ENCODE measurements around the gene NUDT3.
"Not testable (repeated sequence)": the region's sequence is repeated elsewhere in the genome, so short reads cannot be mapped to it uniquely, and the experiment has no call there.

Gene NUDT3

DNA sequence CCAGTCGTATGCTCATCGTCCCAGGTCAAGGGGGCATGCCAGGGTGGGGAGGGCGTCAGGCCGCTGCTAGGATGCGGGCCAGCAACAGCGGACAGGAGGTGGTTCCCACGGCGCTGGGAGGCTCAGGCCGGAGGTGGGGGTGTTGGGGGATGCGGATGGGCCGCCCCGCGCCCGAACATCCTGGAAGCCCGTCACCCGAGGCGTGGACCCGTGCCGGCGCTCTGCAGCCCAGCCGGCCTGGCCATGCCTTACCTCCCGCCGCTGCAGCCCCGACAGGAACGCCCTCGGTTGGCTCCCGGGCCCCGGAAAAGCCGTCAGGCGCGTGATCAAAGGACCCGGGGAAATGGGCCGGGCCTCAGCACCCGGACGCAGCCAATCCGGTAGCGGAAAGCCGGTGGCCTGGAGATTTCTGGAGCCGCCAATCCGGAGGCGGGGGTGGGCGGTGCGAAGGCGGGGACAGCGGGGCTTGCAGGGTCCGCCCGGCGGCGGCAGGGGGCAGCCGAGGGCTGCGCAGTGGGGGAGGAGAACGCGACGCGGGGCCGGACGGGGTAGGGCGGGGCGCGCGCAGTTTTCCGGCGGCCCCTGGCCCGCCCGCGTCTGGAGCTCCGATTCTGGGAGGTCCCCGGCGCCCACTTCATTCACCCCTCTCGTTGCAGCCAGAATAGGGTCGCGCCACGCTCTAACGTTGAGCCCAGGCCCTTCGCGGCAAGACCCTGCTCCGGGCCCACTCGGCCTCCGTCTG is 143.6 kb downstream of the NUDT3 start, which contains the start of gene SMIM29:
SMIM29 (minus strand) TSS at position 280 of the 742 bp plus-strand sequence. CDS start 1,215 bp downstream, outside the sequence.
- peak; percentile 88 to 93 for DNase-seq

DNA sequence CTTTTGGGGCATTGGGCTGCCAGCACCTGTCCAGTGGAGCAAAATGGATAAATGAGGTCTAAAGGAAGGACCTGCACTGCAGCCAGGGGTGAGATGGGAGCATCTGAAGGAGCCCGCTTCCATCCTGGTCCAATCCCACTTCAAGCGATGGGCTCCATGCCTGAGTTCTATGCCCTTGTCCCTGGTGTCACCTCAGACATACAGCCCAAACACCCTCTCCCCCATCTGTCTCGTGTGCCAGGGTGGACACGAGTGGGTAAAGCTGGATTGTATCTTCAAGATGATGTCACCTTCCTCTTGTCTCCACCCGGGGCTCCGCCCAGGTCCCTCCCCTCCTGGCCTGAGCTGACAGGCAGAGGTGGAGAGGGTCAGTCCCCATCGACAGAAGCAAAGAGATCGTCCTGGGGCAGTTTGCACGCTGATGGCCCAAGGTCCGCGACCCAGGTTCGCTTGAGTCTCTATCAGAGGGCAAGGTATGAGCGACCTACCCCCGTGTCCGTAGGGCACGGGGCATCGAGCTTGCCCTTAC is 144.2 kb downstream of the NUDT3 start:
- DNase-seq, result no peak

DNA sequence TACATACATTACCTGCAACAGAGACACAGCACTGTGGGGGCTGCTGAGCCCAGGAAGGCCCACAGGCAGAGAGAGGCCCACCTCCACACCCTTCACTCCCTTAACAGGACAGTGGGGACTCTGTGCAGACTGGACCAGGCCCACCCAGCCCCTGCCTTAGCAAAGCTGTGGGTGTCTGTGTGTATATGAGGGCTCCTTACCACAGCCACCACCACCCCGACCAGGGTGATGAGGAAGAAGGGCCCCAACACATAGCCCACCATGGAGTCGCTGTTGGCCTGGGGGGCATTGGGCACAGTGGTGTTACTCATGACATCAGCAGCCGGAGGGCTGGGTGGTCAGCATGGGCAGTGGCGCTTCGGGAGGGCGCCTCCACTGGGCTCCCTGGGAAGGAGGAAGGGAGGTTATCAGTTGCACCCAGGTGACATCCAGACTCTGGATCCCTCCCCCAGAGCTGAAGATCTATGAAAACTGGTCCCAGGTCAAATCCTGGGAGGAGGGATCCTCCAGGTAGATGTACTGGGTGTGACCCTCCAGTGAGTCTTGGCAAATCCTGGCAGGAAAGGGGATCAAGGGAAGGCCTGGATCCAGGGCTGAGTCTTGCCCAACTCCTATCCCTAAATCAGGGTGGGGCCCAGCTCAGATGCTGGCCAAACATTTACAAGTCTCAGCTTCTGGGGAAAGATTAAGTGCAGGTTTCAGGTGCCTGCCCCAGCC is 144.8 kb downstream of the NUDT3 start:
- no peak for DNase-seq

DNA sequence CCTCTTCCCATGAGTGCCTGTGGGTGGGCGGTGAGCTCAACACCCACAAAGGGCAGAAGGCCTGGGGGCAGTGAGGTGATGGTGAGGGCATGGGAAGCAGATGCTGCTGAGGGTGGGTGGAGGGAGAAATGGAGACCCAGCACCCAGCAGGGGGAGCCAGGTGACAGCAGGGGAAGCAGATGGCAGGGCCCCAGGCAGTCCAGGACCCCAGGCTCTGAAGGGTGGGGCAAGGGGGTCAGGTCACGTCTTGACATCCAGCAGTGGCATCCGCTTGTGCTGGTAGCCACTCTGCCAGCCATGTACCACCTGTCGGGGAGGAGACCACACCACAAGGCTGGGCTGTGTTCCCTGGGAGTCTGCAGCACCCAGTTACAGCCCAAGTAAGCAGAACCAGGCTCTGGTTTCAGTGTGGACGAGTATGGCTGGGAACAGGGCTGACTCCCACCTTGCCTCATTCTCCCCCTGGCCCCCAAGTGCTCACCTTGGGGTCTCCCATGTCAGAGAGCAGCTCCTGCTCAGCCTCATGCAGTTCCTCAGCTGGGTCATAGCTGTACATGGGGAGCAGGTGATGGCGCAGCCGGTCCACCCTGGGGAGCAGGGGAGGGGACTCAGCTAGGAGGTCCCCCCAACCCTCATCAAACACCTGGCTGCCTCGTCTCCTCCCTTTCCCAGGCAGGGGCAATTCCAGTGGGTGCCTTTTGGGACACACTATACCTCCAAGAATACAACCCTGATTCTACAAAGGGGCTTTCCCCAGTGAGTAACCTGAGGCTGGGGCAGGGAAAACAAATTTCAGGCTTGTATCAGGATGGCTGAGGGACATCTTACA is 145.7 kb downstream of the NUDT3 start:
- no peak for DNase-seq

- DNase-seq, result no peak
These were observed 146.3 kb downstream of the NUDT3 start for GRCh38 chr6:34246249-34246562.

- not testable (repeated sequence) for DNase-seq
These were observed 146.7 kb downstream of the NUDT3 start for GRCh38 chr6:34245761-34246140.

GRCh38 chr6:34245032-34245760 is 147.3 kb downstream of the NUDT3 start:
- not testable (repeated sequence) for DNase-seq

DNA sequence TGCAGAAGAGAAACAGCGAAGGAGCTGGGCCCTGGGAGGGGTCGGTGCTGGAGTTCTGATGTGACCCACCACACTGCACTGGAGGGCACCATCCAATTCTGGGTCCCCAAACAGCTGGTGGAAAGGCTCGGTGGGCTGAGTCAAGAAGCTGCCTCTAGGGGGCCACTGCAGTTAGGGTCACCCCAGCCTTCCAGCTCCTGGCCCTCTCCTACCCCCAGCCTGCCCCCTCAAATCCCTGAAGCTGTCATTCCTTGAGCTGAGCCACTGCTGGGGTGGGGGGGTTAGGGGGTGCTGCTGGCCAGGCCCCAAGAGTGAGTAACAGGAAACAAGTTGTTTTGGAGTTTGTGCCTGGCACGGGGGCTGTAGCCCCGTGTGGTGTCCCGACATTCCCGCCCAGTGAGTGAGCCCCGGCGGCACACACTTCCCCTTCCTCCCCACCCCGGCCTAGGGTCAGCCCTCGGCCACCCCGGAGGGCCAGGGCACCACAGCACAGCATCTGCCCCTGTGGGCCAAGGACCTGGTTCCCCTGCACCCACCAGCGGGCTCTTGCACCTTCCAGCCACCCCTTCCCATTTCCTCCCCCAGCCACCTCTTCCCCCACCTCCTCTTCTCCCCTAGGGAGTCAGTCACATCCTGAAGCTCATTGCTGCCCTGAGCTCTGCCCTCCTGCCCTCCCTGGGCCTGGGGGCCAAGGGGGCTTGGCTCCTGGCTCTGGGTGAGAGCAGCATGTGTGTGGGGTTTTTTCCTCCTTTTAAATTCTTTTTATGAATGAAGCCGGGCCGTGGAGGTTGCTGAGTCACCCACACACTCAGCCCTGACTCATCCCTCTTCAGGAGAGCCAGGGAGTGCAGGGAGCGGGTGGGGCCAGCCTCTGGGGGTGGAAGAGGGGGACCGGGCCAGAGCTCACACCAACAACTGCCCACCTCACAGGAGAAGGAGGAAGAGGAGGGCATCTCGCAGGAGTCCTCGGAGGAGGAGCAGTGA is 148.3 kb downstream of the NUDT3 start:
- DNase-seq, result no peak

- DNase-seq, result no peak
These were observed 149.2 kb downstream of the NUDT3 start for GRCh38 chr6:34243131-34243771.

GRCh38 chr6:34242252-34243130 is 150.0 kb downstream of the NUDT3 start:
- no peak for DNase-seq

DNA sequence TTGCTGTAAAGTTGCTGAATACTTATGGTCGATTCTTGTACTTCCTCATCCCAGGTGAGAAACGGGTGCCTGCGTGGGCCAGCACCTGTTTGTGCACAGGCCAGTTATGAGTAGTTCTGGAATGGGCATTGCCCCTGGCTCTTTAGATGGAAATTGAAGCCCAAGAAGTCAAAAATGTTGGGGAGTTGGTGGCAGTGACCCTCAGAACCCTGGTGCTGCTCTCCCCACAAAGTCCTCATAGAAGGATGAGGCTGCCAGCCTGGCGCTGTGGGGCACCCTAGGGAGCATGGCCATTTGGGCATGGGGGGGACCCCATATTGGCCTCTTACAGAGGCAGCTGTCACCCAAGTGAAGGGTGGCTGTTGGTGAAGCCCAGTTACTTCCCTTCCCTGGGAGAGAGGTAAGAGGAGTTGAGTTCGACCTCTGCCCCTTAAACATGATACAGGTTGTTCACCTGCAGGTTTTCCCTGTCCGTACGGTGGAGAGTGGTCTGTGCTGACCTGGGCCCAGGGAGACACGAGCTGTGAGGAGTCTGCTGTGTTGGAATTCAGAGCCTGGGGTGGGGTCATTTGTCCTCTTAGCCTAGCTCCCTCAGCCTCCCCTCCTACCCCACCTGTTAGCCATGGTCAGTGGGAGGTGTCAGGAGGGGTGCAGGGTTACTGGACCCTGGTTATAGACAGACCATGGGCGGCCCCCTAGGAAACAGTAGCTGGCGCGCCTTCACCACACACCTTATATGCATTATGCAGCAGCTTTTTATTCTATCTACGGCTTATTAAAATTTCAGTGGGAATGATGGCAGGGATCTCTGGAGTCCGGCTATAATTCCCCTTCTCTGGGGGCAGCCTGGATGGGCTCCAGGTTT is 150.9 kb downstream of the NUDT3 start:
- no peak for DNase-seq

- no peak for DNase-seq
These were observed 151.9 kb downstream of the NUDT3 start for GRCh38 chr6:34240329-34241248.

DNA sequence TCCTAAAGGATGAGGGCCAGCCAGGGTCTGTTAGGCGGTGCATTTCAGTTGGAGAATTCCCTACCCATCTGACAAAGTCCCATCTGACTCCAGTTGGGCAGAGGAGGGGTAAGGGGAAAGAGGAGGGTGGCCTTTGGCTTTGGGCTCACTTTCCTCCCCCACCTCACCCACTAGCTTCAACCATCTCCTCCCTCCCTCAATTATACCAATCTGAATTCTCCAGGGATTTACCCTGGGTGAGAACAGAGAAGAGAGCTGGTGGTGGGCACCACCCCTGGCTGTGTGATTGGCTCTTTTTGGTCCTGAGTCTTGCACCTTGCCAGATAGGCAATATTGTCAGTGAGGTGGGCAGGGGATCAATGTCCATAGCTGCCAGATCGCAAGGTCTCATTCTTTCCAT is 152.6 kb downstream of the NUDT3 start:
- no peak for DNase-seq

DNA sequence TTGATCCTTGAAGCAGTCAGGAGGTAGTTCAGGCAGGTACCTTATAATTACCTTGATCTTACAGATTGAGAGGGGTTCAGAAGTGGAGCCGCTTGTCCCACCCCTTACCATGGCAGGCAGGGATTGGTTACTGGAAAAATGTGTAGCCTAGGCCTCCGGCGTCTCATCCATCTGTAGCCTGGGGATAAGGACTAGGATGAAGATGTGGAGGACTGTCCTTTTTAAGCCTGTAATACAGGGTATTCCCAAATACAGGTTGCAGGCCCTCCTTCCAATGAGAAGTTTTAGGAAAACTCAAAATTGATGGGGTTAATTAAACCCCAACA is 153.0 kb downstream of the NUDT3 start:
- no peak for DNase-seq

- DNase-seq, result no peak
These were observed 153.6 kb downstream of the NUDT3 start for GRCh38 chr6:34238585-34239499.

GRCh38 chr6:34237722-34238584 is 154.5 kb downstream of the NUDT3 start:
- peak; percentile 55 to 71 for DNase-seq

Measured in NCI-H1930 (cell line).